Testis (tissue), 2 donors: ENCODE data around the gene DUSP7.

Source experiments
- POLR2A ChIP-seq: fragments of 450-650 bp; IDR thresholded peaks from one replicate; pipeline ENCODE4 v1.6.1; 2017; ENCODE audit warnings: antibody characterized with exemption, mild to moderate bottlenecking, moderate library complexity
- TF ChIP-seq, protein P1 (sequence below), 3 experiments: fragments of 450-650 bp in 2 of 3; fragments of 200-600 bp in 1 of 3; sonication (generic) in 1 of 3; IDR thresholded peaks; one replicate each; pipeline ENCODE4 v1.5.1; 2016 to 2019; ENCODE audit warnings: antibody characterized with exemption in 3 of 3, mild to moderate bottlenecking in 2 of 3, moderate library complexity in 1 of 3

DNA sequence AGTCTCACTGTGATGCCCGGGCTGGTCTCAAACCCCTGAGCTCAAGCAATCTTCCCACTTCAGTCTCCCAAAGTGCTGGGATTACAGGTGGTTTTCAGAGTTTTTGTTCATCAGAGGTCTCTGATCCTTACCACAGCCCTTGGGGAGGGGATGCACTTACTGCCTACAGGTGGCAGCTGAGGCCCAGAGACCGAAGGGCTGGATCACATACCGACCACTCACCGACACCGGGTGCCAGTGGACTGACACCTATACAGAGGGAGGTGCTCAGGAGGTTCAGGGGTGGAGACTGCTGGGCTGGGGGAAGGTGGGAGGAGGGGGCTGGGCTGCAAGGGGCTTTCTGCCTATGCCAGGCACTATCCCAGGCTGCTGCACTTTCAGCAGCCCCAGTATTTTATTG is 19.5 kb downstream of the DUSP7 start:
- TF ChIP-seq POLR2A = no peak
- TF ChIP-seq, protein P1, sequence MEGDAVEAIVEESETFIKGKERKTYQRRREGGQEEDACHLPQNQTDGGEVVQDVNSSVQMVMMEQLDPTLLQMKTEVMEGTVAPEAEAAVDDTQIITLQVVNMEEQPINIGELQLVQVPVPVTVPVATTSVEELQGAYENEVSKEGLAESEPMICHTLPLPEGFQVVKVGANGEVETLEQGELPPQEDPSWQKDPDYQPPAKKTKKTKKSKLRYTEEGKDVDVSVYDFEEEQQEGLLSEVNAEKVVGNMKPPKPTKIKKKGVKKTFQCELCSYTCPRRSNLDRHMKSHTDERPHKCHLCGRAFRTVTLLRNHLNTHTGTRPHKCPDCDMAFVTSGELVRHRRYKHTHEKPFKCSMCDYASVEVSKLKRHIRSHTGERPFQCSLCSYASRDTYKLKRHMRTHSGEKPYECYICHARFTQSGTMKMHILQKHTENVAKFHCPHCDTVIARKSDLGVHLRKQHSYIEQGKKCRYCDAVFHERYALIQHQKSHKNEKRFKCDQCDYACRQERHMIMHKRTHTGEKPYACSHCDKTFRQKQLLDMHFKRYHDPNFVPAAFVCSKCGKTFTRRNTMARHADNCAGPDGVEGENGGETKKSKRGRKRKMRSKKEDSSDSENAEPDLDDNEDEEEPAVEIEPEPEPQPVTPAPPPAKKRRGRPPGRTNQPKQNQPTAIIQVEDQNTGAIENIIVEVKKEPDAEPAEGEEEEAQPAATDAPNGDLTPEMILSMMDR (IDR thresholded peaks at IDR 0.05) = no peak
